GM19324 (cell line): ENCODE data around the gene GNG14.
"Not testable (repeated sequence)": the region's sequence is repeated elsewhere in the genome, so short reads cannot be mapped to it uniquely, and the experiment has no call there.

ENCODE experiments used
- ATAC-seq: cut with Tn5 transposase; IDR thresholded peaks from one replicate; pipeline ENCODE4 v1.9.1; 2021; ENCODE audit warnings: mild to moderate bottlenecking, moderate library complexity; ENCODE audit not compliant: unreplicated experiment, low FRiP score

Gene GNG14

DNA sequence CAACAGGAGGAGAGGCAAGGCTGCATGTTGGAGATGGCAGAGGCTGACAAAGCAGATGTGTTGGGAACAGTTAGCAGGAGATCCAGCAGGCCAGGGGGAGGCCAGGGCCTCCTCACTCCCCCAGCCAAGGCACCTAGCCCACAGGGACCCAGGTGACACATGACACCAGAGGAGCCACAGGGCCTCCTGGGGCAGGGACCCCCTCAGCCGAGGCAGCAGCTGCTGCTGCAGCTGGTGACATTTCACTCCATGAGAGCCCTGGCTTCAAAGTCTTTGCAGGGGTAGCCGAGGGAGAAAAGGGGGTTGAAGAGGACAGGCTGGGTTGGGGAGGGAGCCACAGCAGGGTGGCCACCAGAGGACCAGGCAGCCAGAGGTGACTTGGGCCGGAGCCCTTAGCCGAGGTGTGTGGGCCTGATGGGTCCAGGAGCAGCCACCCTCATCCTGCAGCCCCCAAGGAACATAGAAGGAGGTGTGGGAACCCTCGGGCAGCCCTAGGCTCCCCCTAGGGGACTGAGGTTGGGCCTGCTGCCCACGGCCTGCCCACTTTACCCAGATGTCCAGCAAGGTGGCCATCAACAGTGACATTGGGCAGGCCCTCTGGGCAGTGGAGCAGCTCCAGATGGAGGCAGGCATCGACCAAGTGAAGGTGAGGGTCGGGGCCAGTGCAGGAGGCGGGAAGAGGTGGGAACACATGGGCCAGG lies at the start of gene GNG14:
Gene GNG14 (plus strand): TSS at position 503 of the 701 bp plus-strand sequence. CDS start 51 bp downstream, at position 554.
- no peak for ATAC-seq

DNA sequence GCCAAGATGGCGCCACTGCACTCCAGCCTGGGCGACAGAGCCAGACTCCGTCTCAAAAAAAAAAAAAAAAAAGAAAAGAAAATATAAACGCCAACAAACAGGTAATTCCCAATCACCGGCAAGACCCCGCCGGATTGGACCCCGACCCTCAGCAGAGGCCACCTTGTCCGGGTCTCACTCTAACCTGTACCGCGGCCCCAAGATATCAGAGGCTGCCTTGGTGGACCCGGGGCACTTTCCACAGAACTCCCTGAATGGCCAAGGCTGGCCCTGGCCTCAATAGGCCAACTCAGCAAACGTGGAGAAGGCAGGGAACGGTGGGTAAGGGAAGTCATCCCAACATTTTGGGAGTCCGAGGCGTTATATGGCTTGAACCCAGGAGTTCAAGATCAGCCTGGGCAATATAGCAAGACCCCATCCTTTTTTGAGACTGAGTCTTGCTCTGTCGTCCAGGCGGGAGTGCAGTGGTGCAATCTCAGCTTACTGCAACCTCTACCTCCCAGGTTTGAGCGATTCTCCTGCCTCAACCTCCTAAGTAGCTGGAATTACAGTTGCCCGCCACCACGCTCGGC lies 49.1 kb upstream of the GNG14 start:
- ATAC-seq: no peak

DNA sequence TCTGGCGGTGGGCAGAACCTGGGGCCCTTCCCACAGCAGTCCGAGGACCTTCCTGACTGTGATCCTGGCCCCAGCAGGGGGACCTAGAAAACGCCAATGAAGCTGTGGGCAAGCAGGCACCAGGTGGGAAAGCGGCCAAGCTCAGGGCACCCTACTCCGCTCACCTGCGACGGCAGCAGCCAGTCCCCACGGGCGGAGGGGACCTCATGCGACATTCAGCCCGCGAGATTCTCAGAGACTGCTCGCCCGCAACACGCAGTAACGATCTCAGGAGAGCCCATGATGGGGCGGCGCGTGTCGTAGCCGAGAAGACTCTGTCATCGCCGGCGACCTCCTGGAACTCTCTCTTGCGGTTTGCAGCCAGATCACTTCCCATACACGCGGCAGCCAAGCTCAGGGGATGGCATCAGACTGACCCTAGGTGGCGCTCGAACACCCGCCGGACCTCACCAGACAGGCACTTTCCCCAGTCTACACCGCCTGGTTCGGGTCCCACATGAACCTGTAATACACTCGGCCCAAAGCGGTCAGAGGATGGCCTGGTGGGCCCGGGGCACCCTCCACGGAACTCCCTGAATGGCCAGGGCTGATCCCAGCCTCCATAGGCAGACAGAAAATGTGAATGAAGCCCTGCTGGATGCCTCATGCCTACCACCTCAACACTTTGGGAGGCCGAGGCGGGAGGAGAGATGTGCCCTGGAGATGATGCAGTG lies 47.7 kb upstream of the GNG14 start:
- ATAC-seq: no peak

DNA sequence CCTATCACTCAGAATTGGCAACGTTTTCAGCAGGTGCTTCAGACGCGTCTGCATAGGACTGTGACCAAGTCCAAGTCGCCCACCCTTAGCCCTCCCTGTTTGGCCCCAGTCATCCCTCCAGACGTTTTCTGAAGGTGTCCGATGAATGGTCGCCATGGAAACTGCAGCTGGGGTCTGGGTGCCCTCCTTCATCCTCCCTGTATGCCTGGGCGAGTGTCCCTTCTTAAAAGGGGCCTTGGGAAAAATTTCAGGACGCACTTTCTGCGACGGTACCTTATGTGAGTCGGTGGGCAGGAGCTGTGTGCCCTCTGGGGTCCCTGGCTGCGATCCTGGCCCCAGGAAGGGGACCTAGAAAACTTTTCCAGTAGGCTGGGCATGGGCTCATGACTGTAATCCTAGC lies 46.3 kb upstream of the GNG14 start:
- no peak for ATAC-seq

DNA sequence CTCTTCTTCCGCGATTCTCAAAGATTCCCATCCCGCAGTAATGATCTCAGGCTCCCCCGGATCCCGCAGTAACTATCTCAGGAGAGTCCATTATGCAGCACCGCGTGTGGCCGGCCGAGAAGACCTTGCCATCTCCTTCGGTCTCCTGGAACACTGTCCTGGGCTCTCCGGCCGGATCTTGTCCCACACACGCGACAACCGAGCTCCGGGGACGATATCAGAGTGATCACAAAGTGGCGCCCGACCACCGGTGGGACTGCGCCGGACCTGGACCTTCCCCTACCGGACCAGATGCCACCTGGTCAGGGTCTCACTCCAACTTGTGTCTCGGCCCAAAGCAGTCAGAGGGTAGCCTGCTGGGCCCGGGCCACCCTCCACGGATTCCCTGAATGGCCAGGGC lies 45.3 kb upstream of the GNG14 start:
- no peak for ATAC-seq

DNA sequence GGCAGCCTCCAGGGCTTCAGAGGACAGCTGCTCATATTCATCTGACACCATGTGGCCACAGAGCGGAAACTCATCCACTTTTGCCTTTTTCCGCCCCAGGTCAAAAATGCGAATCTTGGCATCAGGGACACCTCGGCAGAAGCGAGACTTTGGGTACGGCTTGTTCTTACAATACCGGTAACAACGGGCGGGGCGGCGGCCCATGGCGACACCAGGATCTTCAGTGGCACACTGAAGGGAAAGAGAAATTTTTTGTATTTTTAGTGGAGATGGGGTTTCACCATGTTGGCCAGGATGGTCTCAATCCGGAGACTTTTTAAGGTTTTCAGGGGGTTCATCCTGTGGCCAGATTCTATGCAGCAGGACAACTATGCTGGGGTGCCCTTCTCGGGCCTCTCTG lies 44.1 kb upstream of the GNG14 start:
- ATAC-seq: not testable (repeated sequence)

DNA sequence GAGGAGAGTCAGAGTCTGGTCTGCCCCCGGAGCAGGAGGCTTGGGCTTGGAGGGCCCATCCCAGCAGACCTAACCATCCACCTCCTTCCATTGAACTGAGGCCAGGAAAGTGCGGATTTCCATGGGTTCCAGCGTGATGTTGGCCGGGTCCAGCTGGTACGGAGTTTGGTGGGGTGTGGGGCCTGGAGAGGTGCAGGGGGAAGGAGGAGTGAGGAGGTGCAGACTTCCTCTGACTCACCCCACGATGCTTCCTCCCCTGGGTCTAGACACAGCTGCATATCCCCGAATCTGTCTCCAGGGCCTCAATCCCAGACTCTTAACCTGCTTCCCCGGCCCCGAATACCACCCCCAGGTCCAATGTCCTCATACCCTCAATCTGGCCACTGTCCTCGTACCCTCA lies 41.2 kb upstream of the GNG14 start:
- ATAC-seq: no peak

DNA sequence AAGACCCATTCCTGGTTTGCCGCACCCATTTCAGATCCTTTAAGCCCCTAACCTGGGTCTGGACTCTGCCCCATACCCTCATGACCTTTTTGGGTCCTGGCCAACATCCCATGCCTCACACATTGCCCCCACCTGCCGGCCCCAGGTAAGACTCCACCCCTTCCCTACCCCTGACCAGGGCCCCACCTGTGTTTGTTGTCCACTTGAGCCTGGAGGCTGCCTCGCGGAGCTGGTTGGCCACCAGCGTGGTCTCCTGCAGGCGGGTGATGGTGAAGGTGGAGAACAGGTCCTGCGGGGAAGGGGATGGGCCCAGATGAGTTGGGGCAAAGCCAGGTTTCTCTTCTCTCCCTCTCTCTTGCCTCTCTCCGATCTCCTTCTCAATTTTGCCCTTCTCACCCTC lies 40.8 kb upstream of the GNG14 start:
- no peak for ATAC-seq

DNA sequence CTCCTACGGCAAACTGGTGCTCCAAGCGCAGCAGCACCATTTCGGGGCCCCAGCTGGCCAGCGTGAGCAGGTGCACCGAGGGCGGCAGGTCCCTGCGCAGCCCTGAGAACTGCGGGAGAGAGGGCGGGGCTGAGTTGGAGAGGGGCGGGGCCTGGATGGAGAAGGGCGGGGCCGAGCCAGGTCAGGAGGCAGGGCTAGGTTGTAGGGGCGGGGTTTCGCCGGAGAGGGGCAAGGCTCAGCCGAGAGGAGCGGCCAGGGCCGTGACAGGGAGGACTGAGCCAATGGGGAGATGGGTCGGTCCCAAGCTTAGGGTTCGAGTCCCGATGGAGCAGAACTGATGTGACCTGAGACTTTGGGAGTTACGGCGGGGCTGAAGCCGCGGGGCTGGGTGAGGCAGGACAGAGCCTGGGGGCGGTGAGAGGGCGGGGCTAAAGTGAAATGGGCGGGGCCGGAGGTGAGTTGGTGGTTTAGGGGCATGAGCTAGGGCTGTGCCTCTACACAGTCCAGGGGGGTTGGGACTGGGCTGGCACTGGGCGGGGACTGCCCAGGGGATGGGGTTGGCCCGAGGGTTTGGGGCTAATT lies 40.2 kb upstream of the GNG14 start:
- no peak for ATAC-seq

DNA sequence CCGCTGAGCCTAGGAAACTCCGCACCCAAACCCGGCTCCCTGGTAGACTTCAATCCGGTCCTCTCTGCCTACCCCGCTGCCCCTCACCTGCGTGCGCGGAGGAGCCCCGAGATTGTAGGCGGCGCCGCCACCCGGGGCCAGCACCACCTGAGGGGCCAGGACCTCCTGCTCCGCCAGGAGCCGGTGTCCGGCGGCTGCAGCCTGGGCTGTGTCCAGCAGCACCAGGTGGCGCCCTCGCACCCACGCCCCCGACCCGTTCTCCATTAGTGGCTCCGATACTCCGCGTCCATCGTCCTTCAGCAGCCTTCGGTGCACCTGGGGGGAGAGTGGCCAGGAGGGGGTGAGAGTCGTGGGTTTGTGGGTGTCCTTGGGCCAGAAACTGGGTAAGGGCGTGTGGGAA lies 39.7 kb upstream of the GNG14 start:
- ATAC-seq: no peak

DNA sequence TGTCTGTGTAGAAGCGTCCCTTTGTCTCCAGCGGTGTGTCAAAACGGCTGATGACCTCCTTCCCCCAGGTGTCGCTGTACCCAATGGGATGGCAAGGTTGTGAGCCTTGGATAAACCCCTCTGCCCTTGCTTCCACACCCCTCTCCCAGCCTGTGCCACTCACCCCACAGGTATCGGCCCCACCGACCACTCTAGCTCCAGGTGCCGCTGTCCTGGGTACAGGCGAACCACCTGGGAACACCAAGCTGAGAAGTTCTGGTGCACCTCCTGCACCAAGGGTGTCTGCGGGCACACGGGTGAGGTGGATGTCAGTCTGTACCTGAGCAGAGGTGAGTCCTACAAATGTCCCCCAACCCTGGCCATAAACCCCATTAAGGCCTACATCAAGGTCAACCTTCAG lies 37.9 kb upstream of the GNG14 start:
- no peak for ATAC-seq

DNA sequence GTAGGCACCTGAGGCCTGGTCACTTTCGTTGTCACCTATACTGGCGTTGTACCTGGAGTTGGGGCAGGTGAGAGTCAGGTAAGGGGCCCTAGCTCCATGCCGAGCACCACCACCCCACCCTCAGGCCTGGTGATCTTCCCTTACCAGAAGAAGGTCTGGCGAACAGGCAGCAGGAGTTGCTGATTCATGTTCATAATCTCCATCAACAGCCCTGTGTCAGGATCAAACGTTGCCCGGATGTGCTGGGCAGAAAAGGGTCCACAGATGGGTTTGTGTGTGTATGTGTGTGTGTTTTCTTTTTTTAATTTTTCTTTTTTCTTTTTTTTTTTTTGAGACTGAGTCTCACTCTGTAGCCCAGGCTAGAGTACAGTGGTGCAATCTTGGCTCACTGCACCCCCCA lies 35.6 kb upstream of the GNG14 start:
- ATAC-seq: no peak

DNA sequence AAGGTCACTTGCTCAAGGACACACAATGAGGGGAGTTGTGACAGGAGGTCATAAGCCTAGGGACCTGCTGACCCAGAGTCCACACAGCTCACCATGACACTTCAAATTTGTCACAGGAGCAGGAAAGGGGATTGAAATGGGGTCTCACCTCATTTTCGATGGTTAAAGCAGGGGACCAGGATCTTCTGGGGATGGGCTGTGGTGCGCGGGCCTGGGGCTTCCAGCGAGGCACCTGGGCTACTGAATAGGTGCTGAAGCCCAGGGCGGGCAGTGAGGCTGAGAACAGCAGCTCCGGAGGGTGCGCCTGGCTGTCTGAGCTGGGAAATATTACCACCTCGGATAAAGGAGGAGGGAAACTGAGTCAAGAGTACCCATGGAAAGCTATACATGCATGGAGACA lies 32.3 kb upstream of the GNG14 start:
- no peak for ATAC-seq

DNA sequence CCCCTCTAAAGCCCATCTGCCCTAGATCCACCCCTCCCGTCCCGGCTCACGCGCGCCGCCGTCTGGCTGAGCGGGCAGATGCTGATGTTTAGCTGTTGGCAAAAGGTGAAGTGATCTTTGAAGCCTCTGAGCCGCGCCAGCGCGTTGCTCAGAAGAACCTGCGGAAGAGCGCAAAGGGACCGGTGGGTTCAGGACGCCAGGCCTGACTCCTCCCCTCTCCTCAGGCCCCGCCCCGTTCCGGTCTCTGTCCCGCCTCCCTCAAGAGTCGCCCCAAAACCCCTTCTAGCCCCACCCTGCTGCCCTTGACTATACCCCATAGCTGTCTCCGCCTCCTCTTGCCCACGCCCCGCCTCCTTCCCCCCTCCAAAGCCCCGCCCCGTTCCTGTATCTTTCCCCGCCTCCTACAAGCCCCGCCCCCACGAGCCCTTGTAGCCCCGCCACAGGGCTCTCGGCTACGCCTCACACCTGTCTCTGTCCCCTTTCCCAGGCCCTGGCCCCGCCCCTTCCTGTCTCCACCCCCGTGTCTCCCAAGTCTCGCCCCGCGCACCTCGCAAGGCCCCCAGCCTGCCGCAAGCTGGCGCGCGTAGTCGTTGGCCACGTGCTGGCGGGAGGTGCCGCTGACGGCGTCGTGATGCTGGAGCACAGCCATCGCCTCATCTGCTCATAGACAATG lies 30.8 kb upstream of the GNG14 start:
- no peak for ATAC-seq

DNA sequence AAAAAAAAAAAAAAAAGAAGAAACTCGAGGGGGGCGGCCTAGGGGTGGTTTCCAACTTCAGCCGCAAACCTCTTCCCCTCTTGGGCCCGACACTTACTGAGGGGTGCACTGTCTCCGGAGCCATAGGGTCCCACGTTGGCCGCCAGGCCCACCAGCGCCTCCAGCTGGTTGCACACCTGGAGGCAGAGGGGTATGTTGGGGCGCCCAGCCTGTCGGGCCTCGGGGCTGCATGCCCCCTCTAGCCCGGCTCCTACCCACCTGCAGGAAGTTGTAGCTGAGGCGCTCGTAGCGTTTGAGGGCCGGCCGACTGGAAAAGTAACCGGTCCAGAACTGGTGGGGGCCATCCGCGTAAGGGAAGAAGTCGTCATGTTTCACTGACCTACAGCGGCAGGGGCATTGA lies 29.8 kb upstream of the GNG14 start:
- no peak for ATAC-seq

DNA sequence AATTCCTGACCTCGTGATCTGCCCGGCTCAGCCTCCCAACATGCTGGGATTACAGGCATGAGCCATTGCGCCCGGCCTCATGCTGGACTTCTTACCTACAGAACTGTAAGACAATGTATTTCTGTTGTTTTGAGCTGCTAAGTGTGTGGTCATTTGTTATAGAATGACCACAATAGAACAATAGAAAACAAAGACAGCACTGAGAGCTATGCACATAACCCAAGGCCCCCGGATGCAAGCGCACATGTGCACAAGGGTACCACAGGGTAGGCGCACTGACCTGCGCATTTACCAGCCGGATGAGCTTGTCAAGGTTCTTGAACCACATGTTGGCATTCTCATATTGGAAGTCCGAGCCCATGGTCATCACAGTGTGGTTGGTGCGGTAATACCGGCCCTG lies 26.8 kb upstream of the GNG14 start:
- ATAC-seq: no peak

DNA sequence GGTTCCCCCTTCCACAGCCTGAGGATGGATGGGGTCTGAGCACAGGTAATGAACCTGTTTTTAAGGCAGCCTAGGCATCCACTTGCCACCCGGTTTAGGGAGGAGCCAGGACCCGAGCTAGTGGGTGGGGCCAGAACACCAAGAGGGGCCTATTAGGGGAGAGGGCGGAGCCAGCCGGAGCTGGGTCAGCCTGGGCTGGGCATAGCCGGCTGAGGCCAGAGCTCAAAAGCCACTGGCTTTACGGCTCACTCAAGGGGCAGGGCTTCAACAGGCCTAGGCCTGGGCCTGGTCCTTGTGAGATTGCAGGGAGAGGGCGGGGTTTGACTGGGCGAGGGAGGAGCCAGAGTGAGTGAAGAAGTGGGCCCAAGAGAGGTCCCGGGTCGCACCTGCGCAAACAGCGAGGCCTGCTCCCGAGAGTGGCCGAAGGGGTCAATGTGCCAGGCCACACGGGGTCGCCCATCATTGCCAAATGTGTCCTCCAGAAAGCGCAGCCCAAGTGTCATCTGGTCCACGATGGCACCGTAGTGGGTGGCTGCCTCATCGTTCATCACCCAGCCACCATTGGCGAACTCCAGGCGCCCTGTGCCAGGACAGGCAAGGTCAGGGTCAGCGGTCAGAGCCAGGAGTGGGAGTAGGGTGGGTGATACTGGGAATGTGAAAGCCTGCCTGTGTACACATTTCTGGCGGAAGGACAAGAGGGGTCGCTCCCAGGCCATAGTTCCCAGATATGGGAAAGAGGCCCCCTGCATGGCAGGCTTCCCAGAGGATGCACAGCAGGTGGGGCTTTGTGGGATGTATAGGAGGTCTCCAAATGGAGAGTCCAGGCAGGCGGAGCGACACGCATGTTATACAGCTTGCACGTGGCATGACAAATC lies 23.2 kb upstream of the GNG14 start:
- no peak for ATAC-seq

DNA sequence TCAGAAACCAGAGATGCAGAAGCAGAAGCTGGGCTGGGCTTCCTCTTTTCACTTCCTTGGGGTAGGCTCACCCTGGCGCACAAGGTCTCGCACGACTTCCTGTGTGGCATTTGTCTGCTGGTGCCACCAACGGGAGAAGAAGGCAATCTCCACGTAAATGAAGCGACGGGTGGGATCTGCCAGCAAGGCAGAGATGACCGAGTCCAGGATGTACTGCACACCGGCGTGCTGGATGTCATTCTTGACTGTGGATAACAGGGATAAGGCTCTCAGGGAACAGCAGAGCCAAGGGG lies 22.6 kb upstream of the GNG14 start:
- ATAC-seq: no peak

DNA sequence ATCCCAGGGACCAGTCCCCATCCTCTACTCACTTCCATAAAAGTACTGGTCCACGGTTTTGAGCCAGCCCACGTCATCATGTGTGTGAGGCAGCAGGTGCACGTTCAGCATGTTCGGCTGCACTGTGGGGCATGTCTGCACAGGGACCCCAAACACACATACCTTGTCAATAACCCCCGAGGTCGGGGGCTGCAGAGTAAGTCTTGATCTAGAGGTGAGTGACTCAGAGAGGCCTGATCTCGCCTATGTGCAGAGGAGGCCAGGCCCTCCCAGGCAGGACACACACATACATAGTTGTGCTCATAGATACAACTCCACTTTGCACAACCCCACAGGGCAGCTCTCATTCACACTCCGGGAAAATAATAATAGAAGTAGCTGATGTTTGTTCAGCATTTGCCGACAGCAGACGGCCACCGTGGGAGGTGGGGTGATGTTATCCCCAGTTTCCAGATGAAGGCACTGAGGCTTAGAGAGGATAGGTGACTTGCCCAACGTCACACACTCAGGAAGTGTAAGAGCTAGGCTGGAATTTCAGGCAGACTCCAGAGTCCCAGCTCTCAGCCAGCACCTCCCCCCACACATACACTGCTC lies 22.0 kb upstream of the GNG14 start:
- no peak for ATAC-seq
